GM19467 (cell line): ENCODE data around the gene OR52B2.
"Not testable (repeated sequence)": the region's sequence is repeated elsewhere in the genome, so short reads cannot be mapped to it uniquely, and the experiment has no call there.

Experiments used
- ATAC-seq: cut with Tn5 transposase; IDR thresholded peaks from one replicate; pipeline ENCODE4 v1.9.1; 2021; ENCODE audit warnings: mild to moderate bottlenecking, moderate library complexity; ENCODE audit not compliant: unreplicated experiment

Gene OR52B2

GRCh38 chr11:6156628-6157359 lies 13.3 kb downstream of the OR52B2 start:
- ATAC-seq, result no peak

DNA sequence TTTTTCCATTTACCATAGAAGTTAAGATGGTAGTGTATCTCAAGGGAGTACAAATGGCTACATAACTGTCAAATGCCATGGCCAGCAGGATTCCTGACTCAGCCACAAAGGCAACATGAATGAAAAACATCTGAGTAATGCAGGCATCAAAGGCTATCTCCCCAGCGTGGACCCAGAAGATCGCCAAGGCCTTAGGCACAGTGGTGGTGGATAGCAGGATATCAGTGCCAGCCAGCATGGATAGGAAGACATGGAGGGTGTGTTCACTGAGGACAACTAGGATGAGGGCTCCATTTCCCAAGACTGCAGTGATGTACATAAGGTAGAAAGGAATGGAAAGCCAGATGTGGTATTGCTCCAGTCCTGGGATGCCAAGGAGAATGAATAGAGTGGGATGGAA lies 18.0 kb downstream of the OR52B2 start:
- no peak for ATAC-seq

DNA sequence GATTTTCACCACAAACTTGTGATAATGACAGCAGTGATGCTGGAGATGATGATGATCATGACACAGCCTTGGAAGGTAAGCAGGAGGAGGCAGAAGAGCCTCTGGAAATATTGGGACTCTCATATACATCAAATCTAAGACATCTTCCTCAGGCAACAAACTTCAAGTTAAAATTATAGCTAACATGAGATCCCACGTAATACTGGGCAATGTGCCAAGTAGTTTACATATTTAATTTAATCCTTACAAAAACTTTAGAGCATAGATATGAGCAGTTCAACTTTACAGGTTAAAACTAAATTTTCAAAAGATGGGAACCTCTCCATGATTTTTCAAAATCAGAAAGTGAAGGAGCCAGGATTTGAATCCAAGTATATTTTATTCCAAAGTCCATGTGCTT lies 19.0 kb downstream of the OR52B2 start:
- ATAC-seq, result no peak

DNA sequence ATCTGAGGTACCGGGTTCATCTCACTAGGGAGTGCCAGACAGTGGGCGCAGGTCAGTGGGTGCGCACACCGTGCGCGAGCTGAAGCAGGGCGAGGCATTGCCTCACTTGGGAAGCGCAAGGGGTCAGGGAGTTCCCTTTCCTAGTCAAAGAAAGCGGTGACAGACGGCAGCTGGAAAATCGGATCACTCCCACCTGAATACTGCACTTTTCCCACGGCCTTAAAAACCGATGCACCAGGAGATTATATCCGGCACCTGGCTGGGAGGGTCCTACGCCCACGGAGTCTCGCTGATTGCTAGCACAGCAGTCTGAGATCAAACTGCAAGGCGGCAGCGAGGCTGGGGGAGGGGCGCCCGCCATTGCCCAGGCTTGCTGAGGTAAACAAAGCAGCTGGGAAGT lies 26.4 kb downstream of the OR52B2 start:
- ATAC-seq, result not testable (repeated sequence)

- no peak for ATAC-seq
Observed at GRCh38 chr11:6142936-6143335, 27.2 kb downstream of the OR52B2 start.

DNA sequence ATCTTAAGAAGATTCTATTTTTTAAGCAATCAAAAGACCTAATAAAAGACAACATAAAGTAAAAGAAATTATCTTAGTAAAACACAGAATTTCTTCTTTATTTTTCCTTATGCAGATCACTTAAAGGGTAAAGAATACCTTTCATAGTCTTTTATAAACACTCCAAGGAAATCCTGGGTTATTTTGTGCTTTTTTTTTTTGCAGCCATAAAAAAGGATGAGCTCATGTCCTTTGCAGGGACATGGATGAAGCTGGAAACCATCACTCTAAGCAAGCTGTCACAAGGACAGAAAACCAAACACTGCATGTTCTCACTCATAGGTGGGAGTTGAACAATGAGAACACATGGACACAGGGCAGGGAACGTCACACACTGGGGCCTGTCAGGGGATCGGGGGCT lies 34.2 kb downstream of the OR52B2 start:
- not testable (repeated sequence) for ATAC-seq

- ATAC-seq, result no peak
Observed at GRCh38 chr11:6132431-6132830, 37.7 kb downstream of the OR52B2 start.

- no peak for ATAC-seq
Observed at GRCh38 chr11:6129635-6130034, 40.5 kb downstream of the OR52B2 start.

- no peak for ATAC-seq
Observed at GRCh38 chr11:6129011-6129410, 41.1 kb downstream of the OR52B2 start.

- no peak for ATAC-seq
Observed at GRCh38 chr11:6127881-6128280, 42.2 kb downstream of the OR52B2 start.

- ATAC-seq, result no peak
Observed at GRCh38 chr11:6124245-6124644, 45.9 kb downstream of the OR52B2 start.
